Stomach (tissue), 9 donors: ENCODE measurements around the gene SLC36A2. TPM values are rescaled to one million over a fixed set of nuclear protein-coding genes. Genes with fewer than 3 reads are reported as not detected.

Experiments used
- DNase-seq, 2 donors: peaks; one replicate each; pipeline versions ENCODE4 v3.0.0 to v3.0.0-alpha.2; 2013 to 2019
- H3K27ac ChIP-seq, 5 donors: fragments of 200-600 bp in 4 of 5; sonication (generic) in 4 of 5; one replicate each; pipeline ENCODE4 v1.5.1; 2013 to 2019; ENCODE audit warnings: mild to moderate bottlenecking in 1 of 5, moderate library complexity in 1 of 5
- H3K27me3 ChIP-seq, 3 donors: fragments of 200-600 bp; sonication (generic); one replicate each; pipeline ENCODE4 v1.5.1; 2017 to 2019; ENCODE audit warnings: mixed run types in 1 of 3
- H3K36me3 ChIP-seq, 4 donors: fragments of 200-600 bp; sonication (generic); 1 replicate in 3 of 4; 2 replicates in 1 of 4; pipeline ENCODE4 v1.5.1; 2016 to 2019
- H3K4me1 ChIP-seq, 4 donors: fragments of 200-600 bp; sonication (generic); one replicate each; pipeline ENCODE4 v1.5.1; 2016 to 2019
- H3K4me3 ChIP-seq, 4 donors: fragments of 200-600 bp; sonication (generic) in 3 of 4; one replicate each; pipeline ENCODE4 v1.5.1; 2016 to 2019; ENCODE audit warnings: mild to moderate bottlenecking in 1 of 4
- H3K9me3 ChIP-seq, 4 donors: fragments of 200-600 bp; sonication (generic); one replicate each; pipeline ENCODE4 v1.5.1; 2016 to 2019
- EP300 ChIP-seq: sonication (generic); formaldehyde crosslinking; IDR thresholded peaks from one replicate; pipeline ENCODE4 v1.6.1; 2017; ENCODE audit warnings: antibody characterized with exemption
- POLR2A ChIP-seq, 4 donors: fragments of 450-650 bp; IDR thresholded peaks; one replicate each; pipeline ENCODE4 v1.6.1; 2016; ENCODE audit warnings: antibody characterized with exemption in 4 of 4, control low read depth in 2 of 4, mild to moderate bottlenecking in 1 of 4, moderate library complexity in 1 of 4
- POLR2AphosphoS5 ChIP-seq, 3 donors: sonication (generic); formaldehyde crosslinking; IDR thresholded peaks; one replicate each; pipeline ENCODE4 v1.6.1; 2016; ENCODE audit warnings: antibody characterized with exemption in 3 of 3
- WGBS, 5 donors: extraction: QIAGEN DNeasy Blood & Tissue Kit in 3 of 5; methylation state at CpG; one replicate each; pipeline versions ENCODE4 v1.1.5 to v1.1.7; 2013 to 2018; 5-methylcytosine and 5-hydroxymethylcytosine counted together
- intact Hi-C: fragments of 100-400 bp; cut with DNase I; formaldehyde crosslinking; loops from one replicate; pipeline ENCODE4 v1.15.1; 2023; ENCODE audit warnings: low total_unique reads
- polyA plus RNA-seq, 3 donors: library from polyadenylated mRNA; stranded (reverse); fragments of 200-250 nt; gene quantifications; one replicate each; pipeline ENCODE4 v1.2.3, GENCODE V29; 2013
- total RNA-seq, 5 donors: library from RNA; depleted of rRNA; stranded (reverse); fragments of >200 nt; gene quantifications; one replicate each; pipeline versions ENCODE4 v1.1.0 to v1.2.3, GENCODE V29; 2014 to 2016
- TF ChIP-seq, protein P1 (sequence below), 7 experiments: fragments of 450-650 bp in 4 of 7; fragments of 200-600 bp in 3 of 7; sonication (generic) in 3 of 7; IDR thresholded peaks; one replicate each; pipeline ENCODE4 v1.5.1; 2016 to 2019; ENCODE audit warnings: antibody characterized with exemption in 7 of 7, control low read depth in 2 of 7, mild to moderate bottlenecking in 1 of 7
- donor health status: healthy with polysubstance abuse.
- donor health status: Bipolar disorder and iron deficiency.
- donor health status: healthy.

Gene SLC36A2
- total and polyA plus RNA-seq, 8 donors = not detected

DNA sequence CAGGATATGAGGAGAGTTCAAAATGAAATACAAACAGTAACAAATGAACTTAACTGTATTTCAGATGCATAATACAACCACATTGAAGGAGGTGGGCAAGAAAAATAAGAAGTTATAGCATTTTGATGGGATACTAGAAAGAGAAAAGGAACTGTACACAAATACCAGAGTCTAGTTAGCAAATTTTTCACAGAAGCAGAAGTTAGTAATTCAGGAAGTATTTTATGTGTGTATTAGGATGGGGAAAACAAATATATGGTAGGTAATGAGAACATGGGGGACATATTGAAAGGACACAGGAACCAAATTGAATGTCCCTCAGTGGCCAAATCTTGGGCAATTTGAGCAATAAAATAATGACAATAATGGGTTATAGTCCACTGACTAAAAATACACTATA is 76.0 kb downstream of the SLC36A2 start:
- TF ChIP-seq, protein P1, sequence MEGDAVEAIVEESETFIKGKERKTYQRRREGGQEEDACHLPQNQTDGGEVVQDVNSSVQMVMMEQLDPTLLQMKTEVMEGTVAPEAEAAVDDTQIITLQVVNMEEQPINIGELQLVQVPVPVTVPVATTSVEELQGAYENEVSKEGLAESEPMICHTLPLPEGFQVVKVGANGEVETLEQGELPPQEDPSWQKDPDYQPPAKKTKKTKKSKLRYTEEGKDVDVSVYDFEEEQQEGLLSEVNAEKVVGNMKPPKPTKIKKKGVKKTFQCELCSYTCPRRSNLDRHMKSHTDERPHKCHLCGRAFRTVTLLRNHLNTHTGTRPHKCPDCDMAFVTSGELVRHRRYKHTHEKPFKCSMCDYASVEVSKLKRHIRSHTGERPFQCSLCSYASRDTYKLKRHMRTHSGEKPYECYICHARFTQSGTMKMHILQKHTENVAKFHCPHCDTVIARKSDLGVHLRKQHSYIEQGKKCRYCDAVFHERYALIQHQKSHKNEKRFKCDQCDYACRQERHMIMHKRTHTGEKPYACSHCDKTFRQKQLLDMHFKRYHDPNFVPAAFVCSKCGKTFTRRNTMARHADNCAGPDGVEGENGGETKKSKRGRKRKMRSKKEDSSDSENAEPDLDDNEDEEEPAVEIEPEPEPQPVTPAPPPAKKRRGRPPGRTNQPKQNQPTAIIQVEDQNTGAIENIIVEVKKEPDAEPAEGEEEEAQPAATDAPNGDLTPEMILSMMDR (IDR thresholded peaks at IDR 0.05) = no peak
- no peak for TF ChIP-seq POLR2AphosphoS5 (IDR thresholded peaks at IDR 0.05)
- no peak for TF ChIP-seq EP300
- TF ChIP-seq POLR2A (IDR thresholded peaks at IDR 0.05) = no peak
- Histone ChIP-seq H3K36me3 (peaks cover 21 to 45% (median 40%) of the 10 kb centered on the region in 4 donors), H3K4me3 (no peak overlapping the region), H3K4me1 (no peaks in the 10 kb centered on the region), H3K9me3 (no peaks in the 10 kb centered on the region), H3K27ac (no peak overlapping the region), H3K27me3 (no peaks in the 10 kb centered on the region)
- no peak for DNase-seq
- intact Hi-C loops = no loop called here

DNA sequence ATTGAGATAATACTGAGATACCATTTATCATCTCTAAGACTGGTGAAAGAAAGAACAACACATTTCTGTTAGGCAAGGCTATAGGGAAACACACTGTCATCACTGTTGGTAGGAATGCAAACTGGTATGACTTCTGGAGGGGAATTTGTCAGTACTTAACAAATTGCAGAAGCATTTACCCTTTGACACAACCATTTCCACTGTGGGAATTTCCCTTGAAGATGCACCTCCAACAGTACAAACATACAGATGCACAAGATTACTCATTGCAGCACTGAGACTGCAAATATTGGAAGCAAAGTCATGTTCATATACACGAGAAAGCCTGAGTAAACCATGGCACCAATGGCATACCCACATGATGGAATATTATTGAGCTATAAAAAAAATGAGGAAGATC is 76.8 kb downstream of the SLC36A2 start:
- H3K4me3 ChIP-seq = no peak overlapping the region
- WGBS, 5 donors = 60 to 78% (median 69%) methylated on average over 1 of the region's 1 CpG
- TF ChIP-seq POLR2A (IDR thresholded peaks at IDR 0.05) (no peak), POLR2AphosphoS5 (IDR thresholded peaks at IDR 0.05) (no peak), EP300 (no peak)
- TF ChIP-seq, protein P1 (IDR thresholded peaks at IDR 0.05) = no peak

DNA sequence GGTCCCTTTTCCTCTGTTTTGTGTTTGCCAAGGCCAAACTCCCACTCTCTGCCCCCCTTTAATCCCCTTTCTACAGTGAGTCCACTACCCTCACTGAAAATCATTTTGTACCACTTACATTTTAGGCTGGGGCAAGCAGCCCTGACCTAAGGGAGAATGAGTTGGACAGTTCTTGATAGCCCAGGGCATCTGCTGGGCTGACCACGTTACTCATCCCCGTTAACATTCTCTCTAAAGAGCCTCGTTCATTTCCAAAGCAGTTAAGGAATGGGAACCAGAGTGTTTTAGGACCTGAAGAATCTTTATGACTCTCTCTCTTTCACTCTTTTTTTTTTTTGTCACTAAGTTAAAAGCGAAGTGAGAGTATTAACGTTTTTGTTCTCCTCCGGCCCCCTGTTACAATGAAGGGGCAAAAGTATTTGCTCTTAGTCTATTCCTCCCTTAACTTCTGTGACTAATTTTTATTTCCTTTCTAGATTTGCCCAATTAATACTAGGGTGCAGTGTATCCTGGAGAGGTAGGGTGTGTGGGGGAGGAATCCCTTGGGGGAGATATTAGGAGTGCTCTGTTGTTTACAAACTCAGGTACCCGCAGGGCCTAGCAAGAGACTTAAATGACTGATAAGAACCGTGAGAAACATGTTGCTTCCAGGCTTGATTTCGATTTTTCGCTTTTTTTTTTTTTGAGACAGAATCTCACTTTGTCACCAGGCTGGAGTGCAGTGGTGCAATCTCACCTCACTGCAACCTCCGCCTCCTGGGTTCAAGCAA is 79.7 kb downstream of the SLC36A2 start:
- Histone ChIP-seq H3K9me3 (no peaks in the 10 kb centered on the region), H3K4me1 (peaks cover 0 to 3% (median 0%) of the 10 kb centered on the region in 4 donors), H3K27ac (no peak overlapping the region), H3K36me3 (peaks cover 24 to 68% (median 58%) of the 10 kb centered on the region in 4 donors), H3K27me3 (no peaks in the 10 kb centered on the region), H3K4me3 (no peak overlapping the region)
- WGBS, 5 donors = 87 to 94% (median 89%) methylated on average over 11 of the region's 11 CpGs
- TF ChIP-seq, protein P1 (IDR thresholded peaks at IDR 0.05) = no peak
- no peak for TF ChIP-seq POLR2AphosphoS5 (IDR thresholded peaks at IDR 0.05)
- TF ChIP-seq EP300 = no peak
- TF ChIP-seq POLR2A (IDR thresholded peaks at IDR 0.05) = no peak
- intact Hi-C loops = no loop called here
- no peak for DNase-seq

More for the DNA sequence above, 76.8 kb downstream of the SLC36A2 start:
- H3K9me3 ChIP-seq = no peaks in the 10 kb centered on the region
- H3K36me3 ChIP-seq = peaks cover 21 to 51% (median 47%) of the 10 kb centered on the region in 4 donors
- H3K27ac ChIP-seq = no peak overlapping the region
- DNase-seq = no peak
- H3K4me1 ChIP-seq = no peaks in the 10 kb centered on the region
- intact Hi-C loops = no loop called here
- H3K27me3 ChIP-seq = no peaks in the 10 kb centered on the region

Other genes starting within 250 kb of the SLC36A2 start
- gene ANXA6, start 189.8 kb downstream of the SLC36A2 start, total RNA-seq = 100 to 1,000 TPM in 3 of 5 donors, 10 to 100 TPM in 2; 28.4 to 240 (median 133) TPM
- gene ANXA6, start 189.8 kb downstream of the SLC36A2 start, polyA plus RNA-seq = 100 to 1,000 TPM in 1 of 3 donors, 10 to 100 TPM in 2; 66.0 to 103 (median 73.6) TPM
- gene CCDC69, start 123.5 kb downstream of the SLC36A2 start, total RNA-seq = 100 to 1,000 TPM in 1 of 5 donors, 10 to 100 TPM in 3, 1 to 10 TPM in 1; 5.5 to 173 (median 36.2) TPM
- gene CCDC69, start 123.5 kb downstream of the SLC36A2 start, polyA plus RNA-seq = 10 to 100 TPM; 24.9 to 33.4 (median 28.6) TPM
- gene GM2A, start 94.4 kb downstream of the SLC36A2 start, total RNA-seq = 10 to 100 TPM in 4 of 5 donors, 1 to 10 TPM in 1; 3.5 to 57.2 (median 21.4) TPM
- gene GM2A, start 94.4 kb downstream of the SLC36A2 start, polyA plus RNA-seq = 10 to 100 TPM in 1 of 3 donors, 1 to 10 TPM in 2; 3.2 to 27.7 (median 9.2) TPM
- gene SLC36A3, start 43.8 kb downstream of the SLC36A2 start, total RNA-seq = not detected
- not detected for gene SLC36A3, start 43.8 kb downstream of the SLC36A2 start, polyA plus RNA-seq
- 10 to 100 TPM in 4 of 5 donors, 1 to 10 TPM in 1; 2.3 to 27.8 (median 11.9) TPM for gene SLC36A1, start 100.0 kb upstream of the SLC36A2 start, total RNA-seq
- 1 to 10 TPM; 1.2 to 1.7 (median 1.5) TPM for gene SLC36A1, start 100.0 kb upstream of the SLC36A2 start, polyA plus RNA-seq
- gene FAT2, start 243.8 kb upstream of the SLC36A2 start, total RNA-seq = 1 to 10 TPM in 1 of 5 donors, under 1 TPM in 2, not detected in 2; 0.18 to 4.5 (median 0.58) TPM
- 10 to 100 TPM in 1 of 3 donors, not detected in 2; 16.8 TPM for gene FAT2, start 243.8 kb upstream of the SLC36A2 start, polyA plus RNA-seq